RWPE1 (cell line): ENCODE results near the gene CCDC87.

Experiments used
- CTCF ChIA-PET: fragments of 350-600 bp; sonication (Branson Sonifier 250); formaldehyde crosslinking; extraction: SDS; loops from one replicate; lab custom pipeline; 2021; lab: Yijun Ruan, JAX
- POLR2A ChIA-PET: fragments of 400-600 bp; formaldehyde crosslinking; extraction: SDS; loops from one replicate; lab custom pipeline; 2020; ENCODE audit warnings: antibody characterized with exemption; ENCODE audit not compliant: low non-redundant PET; lab: Yijun Ruan, JAX
- DNase-seq: peaks from one replicate; pipeline ENCODE4 v3.0.0; 2012; ENCODE audit warnings: low spot score
- H3K27ac ChIP-seq: fragments of 450-650 bp; 2 replicates; pipeline ENCODE4 v1.5.1; 2017
- CTCF ChIP-seq: fragments of 450-650 bp; conservative IDR thresholded peaks from 2 replicates; pipeline ENCODE4 v1.5.1; 2017; ENCODE audit warnings: low read depth, mild to moderate bottlenecking

Gene CCDC87

GRCh38 chr11:66564538-66564937 lies 28.3 kb downstream of the CCDC87 start:
- TF ChIP-seq CTCF: no peak
- H3K27ac ChIP-seq: no peak overlapping the region
- DNase-seq: no peak
- ChIA-PET CTCF (no interaction called here), POLR2A (no interaction called here)

- CTCF ChIA-PET: no interaction called here
- DNase-seq: no peak
- no peak overlapping the region for H3K27ac ChIP-seq
- no peak for TF ChIP-seq CTCF
- POLR2A ChIA-PET: interaction anchor here (0.6 kb wide), 1 partner anchor 53 kb away, joined by 3 read pairs; no protein-coding TSS in a partner anchor
These were observed 29.0 kb downstream of the CCDC87 start for GRCh38 chr11:66563832-66564231.

GRCh38 chr11:66562907-66563583 lies 29.8 kb downstream of the CCDC87 start:
- no peak for TF ChIP-seq CTCF
- H3K27ac ChIP-seq: no peak overlapping the region
- CTCF ChIA-PET: interaction anchor here (0.5 to 1.2 kb wide), 2 partner anchors 35 to 75 kb away, joined by 3 to 4 read pairs; no protein-coding TSS in a partner anchor
- no peak for DNase-seq
- POLR2A ChIA-PET: interaction anchor here (0.6 kb wide), 1 partner anchor 54 kb away, joined by 3 read pairs; no protein-coding TSS in a partner anchor

GRCh38 chr11:66562275-66562674 lies 30.6 kb downstream of the CCDC87 start:
- H3K27ac ChIP-seq: no peak overlapping the region
- DNase-seq: no peak
- TF ChIP-seq CTCF: no peak
- POLR2A ChIA-PET: interaction anchor here (0.6 kb wide), 1 partner anchor 10 kb away, joined by 5 read pairs; no protein-coding TSS in a partner anchor
- CTCF ChIA-PET: interaction anchor here (1.2 kb wide), 1 partner anchor 76 kb away, joined by 3 read pairs; no protein-coding TSS in a partner anchor

- H3K27ac ChIP-seq: no peak overlapping the region
- no peak for DNase-seq
- POLR2A ChIA-PET: interaction anchor here (0.6 kb wide), 1 partner anchor 10 kb away, joined by 5 read pairs; no protein-coding TSS in a partner anchor
- CTCF ChIA-PET: interaction anchor here (1.2 to 1.3 kb wide), 2 partner anchors 76 to 117 kb away, joined by 3 read pairs; no protein-coding TSS in a partner anchor
- TF ChIP-seq CTCF: no peak
These were observed 31.0 kb downstream of the CCDC87 start for GRCh38 chr11:66561975-66562248.

GRCh38 chr11:66561178-66561974 lies 31.5 kb downstream of the CCDC87 start:
- TF ChIP-seq CTCF: no peak
- CTCF ChIA-PET: interaction anchor here (1.2 to 1.3 kb wide), 2 partner anchors 77 to 117 kb away, joined by 3 read pairs; no protein-coding TSS in a partner anchor
- H3K27ac ChIP-seq: no peak overlapping the region
- no peak for DNase-seq
- POLR2A ChIA-PET: no interaction called here
